Fibroblast of lung (primary cell): ENCODE results near the gene ARMCX2. TPM values are rescaled to one million over a fixed set of nuclear protein-coding genes. Genes with fewer than 3 reads are reported as not detected.

ENCODE experiments used
- DNase-seq, 2 donors: peaks; one replicate each; pipeline versions ENCODE4 v3.0.0 to v3.0.0-alpha.2; 2010; ENCODE audit warnings: low read depth in 2 of 2
- H2AFZ ChIP-seq: 2 replicates; pipeline ENCODE4 v1.5.1; 2012; ENCODE audit warnings: low read length, control low read depth, inconsistent platforms
- H3K27ac ChIP-seq: 2 replicates; pipeline ENCODE4 v1.5.1; 2011; ENCODE audit warnings: low read length, control low read depth; ENCODE audit not compliant: insufficient read depth
- H3K27me3 ChIP-seq: 2 replicates; pipeline ENCODE4 v1.5.1; 2011; ENCODE audit warnings: mild to moderate bottlenecking, low read length; ENCODE audit not compliant: control insufficient read depth, insufficient read depth
- H3K36me3 ChIP-seq: 2 replicates; pipeline ENCODE4 v1.5.1; 2011; ENCODE audit warnings: low read length; ENCODE audit not compliant: control insufficient read depth, insufficient read depth
- H3K4me1 ChIP-seq: 2 replicates; pipeline ENCODE4 v1.5.1; 2011; ENCODE audit warnings: low read length; ENCODE audit not compliant: control insufficient read depth, insufficient read depth; ENCODE audit errors: extremely low read depth
- H3K4me2 ChIP-seq: 2 replicates; pipeline ENCODE4 v1.5.1; 2011; ENCODE audit warnings: low read length, control low read depth; ENCODE audit not compliant: insufficient read depth; ENCODE audit errors: extremely low read depth
- H3K4me3 ChIP-seq, 4 experiments: fragments of 200-600 bp in 1 of 4; sonication (generic) in 1 of 4; replicated peaks in 1 of 4; 2 replicates each; pipeline ENCODE4 v1.5.1; 2011 to 2016; ENCODE audit warnings: low read length in 4 of 4, low read depth in 3 of 4, mild to moderate bottlenecking in 3 of 4, control low read depth in 2 of 4, inconsistent platforms in 1 of 4, mixed read lengths in 1 of 4; ENCODE audit not compliant: insufficient read depth in 1 of 4; ENCODE audit errors: control extremely low read depth in 1 of 4
- H3K79me2 ChIP-seq: 2 replicates; pipeline ENCODE4 v1.5.1; 2012; ENCODE audit warnings: mild to moderate bottlenecking, low read length, inconsistent platforms; ENCODE audit not compliant: control insufficient read depth, insufficient read depth
- H3K9ac ChIP-seq: 2 replicates; pipeline ENCODE4 v1.5.1; 2011; ENCODE audit warnings: mild to moderate bottlenecking, low read length, control low read depth; ENCODE audit not compliant: insufficient read depth
- H3K9me3 ChIP-seq: 2 replicates; pipeline ENCODE4 v1.5.1; 2012; ENCODE audit warnings: low read depth, low read length; ENCODE audit not compliant: control insufficient read depth, insufficient read depth
- H4K20me1 ChIP-seq: 2 replicates; pipeline ENCODE4 v1.5.1; 2011; ENCODE audit warnings: low read length; ENCODE audit not compliant: control insufficient read depth, insufficient read depth; ENCODE audit errors: extremely low read depth
- EZH2 ChIP-seq: IDR thresholded peaks from 2 replicates; pipeline ENCODE4 v1.5.1; 2012; ENCODE audit warnings: low read length, control low read depth, mild to moderate bottlenecking; ENCODE audit errors: missing control alignments
- polyA plus RNA-seq, 2 donors: library from polyadenylated mRNA; depleted of rRNA in 1 of 2; stranded (reverse) in 1 of 2; unstranded in 1 of 2; fragments of >200 nt; gene quantifications; 2 replicates each; pipeline ENCODE4 v1.2.1, GENCODE V29; 2011 to 2012; ENCODE audit warnings: missing spikeins in 1 of 2
- total RNA-seq: library from RNA; depleted of rRNA; stranded (reverse); fragments of >200 nt; gene quantifications from 2 replicates; pipeline ENCODE4 v1.2.1, GENCODE V29; 2014
- TF ChIP-seq, protein P1 (sequence below), 2 donors: IDR thresholded peaks in 1 of 2; conservative IDR thresholded peaks in 1 of 2; 1 replicate in 1 of 2; 2 replicates in 1 of 2; pipeline ENCODE4 v1.5.1; 2011 to 2012; ENCODE audit warnings: low read length in 2 of 2, control low read depth in 1 of 2, inconsistent platforms in 1 of 2, low read depth in 1 of 2, mild to moderate bottlenecking in 1 of 2

Gene ARMCX2
- total and polyA plus RNA-seq, 2 donors (not counting 1 experiment from before 2014, with no cell fraction given), result 66.2 to 107 TPM

GRCh38 chrX:101685923-101686322, 26.3 kb upstream of the ARMCX2 start:
- H3K36me3 ChIP-seq, result no peaks in the 10 kb centered on the region
- H3K27ac ChIP-seq, result no peak overlapping the region
- no peak overlapping the region for H3K9ac ChIP-seq
- no peaks in the 10 kb centered on the region for H3K79me2 ChIP-seq
- no peaks in the 10 kb centered on the region for H3K4me1 ChIP-seq
- TF ChIP-seq EZH2, result no peak
- TF ChIP-seq, protein P1, sequence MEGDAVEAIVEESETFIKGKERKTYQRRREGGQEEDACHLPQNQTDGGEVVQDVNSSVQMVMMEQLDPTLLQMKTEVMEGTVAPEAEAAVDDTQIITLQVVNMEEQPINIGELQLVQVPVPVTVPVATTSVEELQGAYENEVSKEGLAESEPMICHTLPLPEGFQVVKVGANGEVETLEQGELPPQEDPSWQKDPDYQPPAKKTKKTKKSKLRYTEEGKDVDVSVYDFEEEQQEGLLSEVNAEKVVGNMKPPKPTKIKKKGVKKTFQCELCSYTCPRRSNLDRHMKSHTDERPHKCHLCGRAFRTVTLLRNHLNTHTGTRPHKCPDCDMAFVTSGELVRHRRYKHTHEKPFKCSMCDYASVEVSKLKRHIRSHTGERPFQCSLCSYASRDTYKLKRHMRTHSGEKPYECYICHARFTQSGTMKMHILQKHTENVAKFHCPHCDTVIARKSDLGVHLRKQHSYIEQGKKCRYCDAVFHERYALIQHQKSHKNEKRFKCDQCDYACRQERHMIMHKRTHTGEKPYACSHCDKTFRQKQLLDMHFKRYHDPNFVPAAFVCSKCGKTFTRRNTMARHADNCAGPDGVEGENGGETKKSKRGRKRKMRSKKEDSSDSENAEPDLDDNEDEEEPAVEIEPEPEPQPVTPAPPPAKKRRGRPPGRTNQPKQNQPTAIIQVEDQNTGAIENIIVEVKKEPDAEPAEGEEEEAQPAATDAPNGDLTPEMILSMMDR (conservative IDR thresholded peaks at IDR 0.05 in 1 of 2, IDR thresholded peaks at IDR 0.05 in 1 of 2; ENCODE audit: low read depth in 1 of 2, low read length in 2 of 2), result no peak
- no peak overlapping the region for H3K4me2 ChIP-seq
- H3K27me3 ChIP-seq, result no peaks in the 10 kb centered on the region
- H2AFZ ChIP-seq, result no peak overlapping the region
- peak in 1 of 2 donors; percentile 33 for DNase-seq
- H3K9me3 ChIP-seq, result no peaks in the 10 kb centered on the region
- no peaks in the 10 kb centered on the region for H4K20me1 ChIP-seq
- no peak overlapping the region for H3K4me3 ChIP-seq

GRCh38 chrX:101682723-101683122, 23.1 kb upstream of the ARMCX2 start:
- no peak overlapping the region for H3K27ac ChIP-seq
- no peaks in the 10 kb centered on the region for H3K36me3 ChIP-seq
- peak; percentile 1 to 77 for DNase-seq
- no peak overlapping the region for H2AFZ ChIP-seq
- no peaks in the 10 kb centered on the region for H3K79me2 ChIP-seq
- H4K20me1 ChIP-seq, result no peaks in the 10 kb centered on the region
- no peaks in the 10 kb centered on the region for H3K27me3 ChIP-seq
- H3K9me3 ChIP-seq, result no peaks in the 10 kb centered on the region
- no peak overlapping the region for H3K4me3 ChIP-seq
- no peak for TF ChIP-seq EZH2
- H3K4me2 ChIP-seq, result no peak overlapping the region
- H3K9ac ChIP-seq, result no peak overlapping the region
- H3K4me1 ChIP-seq, result no peaks in the 10 kb centered on the region

DNA sequence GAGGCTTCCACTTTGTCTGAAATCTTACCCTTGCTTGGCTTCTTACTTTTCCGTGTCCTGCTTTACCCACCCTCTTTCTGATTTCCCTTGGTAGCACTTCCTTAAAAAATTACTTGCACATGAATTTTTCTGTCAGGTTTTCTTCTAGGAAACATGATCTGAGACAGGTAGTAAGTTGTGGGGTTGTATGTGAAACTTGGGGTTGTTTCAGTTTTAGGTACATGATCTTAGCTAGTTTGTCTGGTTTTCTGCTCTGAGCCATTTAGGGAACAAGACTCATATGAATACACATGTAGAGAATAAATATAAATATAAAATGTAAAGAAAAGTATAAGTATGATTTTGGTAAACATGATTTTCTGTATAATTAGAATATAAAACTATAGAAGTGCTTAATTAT, 17.4 kb upstream of the ARMCX2 start:
- no peak for TF ChIP-seq EZH2
- TF ChIP-seq, protein P1 (conservative IDR thresholded peaks at IDR 0.05 in 1 of 2, IDR thresholded peaks at IDR 0.05 in 1 of 2; ENCODE audit: low read depth in 1 of 2, low read length in 2 of 2), result no peak

More for the DNA sequence above, 17.4 kb upstream of the ARMCX2 start:
- no peak overlapping the region for H2AFZ ChIP-seq
- H3K79me2 ChIP-seq, result no peaks in the 10 kb centered on the region
- H3K4me3 ChIP-seq, result no peak overlapping the region
- H3K27ac ChIP-seq, result no peak overlapping the region
- H3K4me1 ChIP-seq, result no peaks in the 10 kb centered on the region
- DNase-seq, result no peak
- H3K36me3 ChIP-seq, result no peaks in the 10 kb centered on the region
- H3K9ac ChIP-seq, result no peak overlapping the region
- H3K27me3 ChIP-seq, result no peaks in the 10 kb centered on the region
- no peaks in the 10 kb centered on the region for H3K9me3 ChIP-seq
- no peaks in the 10 kb centered on the region for H4K20me1 ChIP-seq
- no peak overlapping the region for H3K4me2 ChIP-seq
